Glutamatergic neuron (in vitro differentiated cells): ENCODE results near the gene BCAT1. TPM values are rescaled to one million over a fixed set of nuclear protein-coding genes. Genes with fewer than 3 reads are reported as not detected.

Source experiments
- DNase-seq: peaks from one replicate; pipeline ENCODE4 v3.0.0; 2022
- H3K27ac Mint-ChIP-seq: one replicate; pipeline ENCODE4 v1.8.0; 2020; ENCODE audit warnings: mild to moderate bottlenecking, mixed read lengths, inconsistent platforms; ENCODE audit not compliant: unreplicated experiment
- H3K27me3 Mint-ChIP-seq: one replicate; pipeline ENCODE4 v1.8.0; 2020; ENCODE audit warnings: mild to moderate bottlenecking, moderate library complexity, mixed read lengths, inconsistent platforms; ENCODE audit not compliant: unreplicated experiment
- H3K36me3 Mint-ChIP-seq: one replicate; pipeline ENCODE4 v1.8.0; 2020; ENCODE audit warnings: mild to moderate bottlenecking, mixed read lengths, inconsistent platforms; ENCODE audit not compliant: unreplicated experiment
- H3K4me1 Mint-ChIP-seq: one replicate; pipeline ENCODE4 v1.8.0; 2020; ENCODE audit warnings: mild to moderate bottlenecking, low read depth, mixed read lengths, inconsistent platforms; ENCODE audit not compliant: unreplicated experiment
- H3K4me3 Mint-ChIP-seq: one replicate; pipeline ENCODE4 v1.8.0; 2020; ENCODE audit warnings: mild to moderate bottlenecking, mixed read lengths, inconsistent platforms; ENCODE audit not compliant: unreplicated experiment
- H3K9me3 Mint-ChIP-seq: one replicate; pipeline ENCODE4 v1.8.0; 2020; ENCODE audit warnings: mild to moderate bottlenecking, moderate library complexity, mixed read lengths, inconsistent platforms; ENCODE audit not compliant: unreplicated experiment
- total RNA-seq: library from RNA; stranded (reverse); fragmentation: NEBNext Ultra II Directional; extraction: Animal tissue kit (Norgen Biotek cat#: 25700); gene quantifications from one replicate; pipeline ENCODE4 v1.2.1, GENCODE V29; 2021; ENCODE audit not compliant: unreplicated experiment
- TF ChIP-seq, protein P1 (sequence below): fragments of 200-600 bp; sonication (generic); IDR thresholded peaks from one replicate; pipeline ENCODE4 v1.5.0; 2021; ENCODE audit not compliant: partially characterized antibody, unreplicated experiment

The BCAT1 gene
- total RNA-seq, 1 donor from 2014 or later = 401 TPM

DNA sequence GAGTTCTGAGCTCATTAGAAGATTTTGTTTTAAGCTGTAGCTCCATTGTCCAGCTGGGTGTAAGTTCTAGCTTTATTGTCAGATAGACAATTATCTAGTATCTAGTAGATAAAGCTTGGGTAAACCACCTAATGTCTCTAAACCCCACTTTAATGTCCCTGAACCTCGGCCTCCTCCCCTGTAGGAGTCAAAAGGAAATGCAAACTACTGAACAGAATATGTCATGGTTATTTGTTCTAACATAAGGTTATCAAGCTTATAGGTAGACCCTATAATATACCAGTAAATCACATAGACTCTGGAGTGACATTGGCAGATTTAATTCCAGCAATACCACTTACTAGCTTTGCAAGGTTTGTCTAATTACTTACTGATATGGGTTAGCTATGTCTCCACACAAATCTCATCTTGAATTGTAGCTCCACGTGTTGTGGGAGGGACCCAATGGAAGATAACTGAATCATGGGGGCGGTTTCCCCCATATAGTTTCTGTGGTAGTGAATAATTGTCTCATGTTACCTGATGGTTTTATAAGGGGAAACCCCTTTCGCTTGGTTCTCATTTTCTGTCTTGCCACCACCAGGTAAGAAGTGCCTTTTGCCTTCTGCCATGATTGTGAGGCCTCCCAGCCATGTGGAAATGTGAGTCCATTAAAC, 29.4 kb downstream of the BCAT1 start:
- TF ChIP-seq, protein P1, sequence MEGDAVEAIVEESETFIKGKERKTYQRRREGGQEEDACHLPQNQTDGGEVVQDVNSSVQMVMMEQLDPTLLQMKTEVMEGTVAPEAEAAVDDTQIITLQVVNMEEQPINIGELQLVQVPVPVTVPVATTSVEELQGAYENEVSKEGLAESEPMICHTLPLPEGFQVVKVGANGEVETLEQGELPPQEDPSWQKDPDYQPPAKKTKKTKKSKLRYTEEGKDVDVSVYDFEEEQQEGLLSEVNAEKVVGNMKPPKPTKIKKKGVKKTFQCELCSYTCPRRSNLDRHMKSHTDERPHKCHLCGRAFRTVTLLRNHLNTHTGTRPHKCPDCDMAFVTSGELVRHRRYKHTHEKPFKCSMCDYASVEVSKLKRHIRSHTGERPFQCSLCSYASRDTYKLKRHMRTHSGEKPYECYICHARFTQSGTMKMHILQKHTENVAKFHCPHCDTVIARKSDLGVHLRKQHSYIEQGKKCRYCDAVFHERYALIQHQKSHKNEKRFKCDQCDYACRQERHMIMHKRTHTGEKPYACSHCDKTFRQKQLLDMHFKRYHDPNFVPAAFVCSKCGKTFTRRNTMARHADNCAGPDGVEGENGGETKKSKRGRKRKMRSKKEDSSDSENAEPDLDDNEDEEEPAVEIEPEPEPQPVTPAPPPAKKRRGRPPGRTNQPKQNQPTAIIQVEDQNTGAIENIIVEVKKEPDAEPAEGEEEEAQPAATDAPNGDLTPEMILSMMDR = no peak

DNA sequence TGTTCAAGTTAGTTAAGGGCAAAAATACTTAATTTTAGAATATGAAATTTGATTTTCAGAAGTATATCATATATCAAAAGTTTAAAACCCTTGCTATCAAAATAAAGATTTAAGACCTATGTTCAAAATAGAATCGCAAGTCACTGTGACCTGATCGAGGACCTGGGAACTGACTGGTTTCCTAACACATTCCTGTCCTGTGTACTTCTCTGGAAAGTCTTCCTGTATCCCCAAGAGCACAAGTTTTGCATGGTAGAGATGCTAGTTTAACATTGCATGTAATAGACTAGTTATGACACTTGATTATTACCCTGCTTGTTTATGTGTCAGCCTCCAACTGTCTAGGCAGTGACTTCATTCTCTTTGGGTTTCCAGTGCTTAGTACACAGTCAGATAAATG, 30.3 kb downstream of the BCAT1 start:
- TF ChIP-seq, protein P1 = no peak
- H3K36me3 Mint-ChIP-seq = no peaks in the 10 kb centered on the region
- no peak overlapping the region for H3K27ac Mint-ChIP-seq
- peaks cover 1% of the 10 kb centered on the region for H3K9me3 Mint-ChIP-seq
- DNase-seq = no peak
- no peak overlapping the region for H3K4me3 Mint-ChIP-seq
- H3K4me1 Mint-ChIP-seq = peaks cover 14% of the 10 kb centered on the region
- peaks cover 6% of the 10 kb centered on the region for H3K27me3 Mint-ChIP-seq

More for the DNA sequence above, 29.4 kb downstream of the BCAT1 start:
- H3K9me3 Mint-ChIP-seq = peaks cover 1% of the 10 kb centered on the region
- no peak overlapping the region for H3K4me3 Mint-ChIP-seq
- H3K27ac Mint-ChIP-seq = no peak overlapping the region
- H3K4me1 Mint-ChIP-seq = peaks cover 14% of the 10 kb centered on the region
- H3K36me3 Mint-ChIP-seq = peaks cover under 1% of the 10 kb centered on the region
- peaks cover 6% of the 10 kb centered on the region for H3K27me3 Mint-ChIP-seq
- DNase-seq = no peak

DNA sequence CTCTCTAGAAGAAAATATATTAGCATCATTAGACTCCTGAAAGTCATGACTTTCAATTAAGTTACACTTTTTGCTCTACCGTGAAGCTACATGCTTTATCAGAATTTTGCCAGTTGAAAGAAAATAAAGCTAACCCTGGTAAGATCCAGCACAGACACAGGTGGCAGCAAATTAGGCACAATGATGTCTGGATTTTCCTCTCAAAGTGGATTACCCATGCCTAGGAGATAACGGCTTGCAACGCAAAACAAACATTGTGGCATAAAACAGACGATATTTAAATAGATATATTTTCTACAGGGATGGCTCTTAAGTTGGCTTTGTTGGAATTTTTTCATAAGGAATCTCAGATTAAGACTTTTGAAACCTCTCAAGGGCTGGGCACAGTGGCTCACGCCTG, 33.4 kb downstream of the BCAT1 start:
- no peaks in the 10 kb centered on the region for H3K36me3 Mint-ChIP-seq
- H3K27ac Mint-ChIP-seq = no peak overlapping the region
- H3K9me3 Mint-ChIP-seq = no peaks in the 10 kb centered on the region
- no peak for DNase-seq
- H3K4me1 Mint-ChIP-seq = peaks cover 16% of the 10 kb centered on the region
- H3K27me3 Mint-ChIP-seq = peaks cover 2% of the 10 kb centered on the region
- TF ChIP-seq, protein P1 = no peak
- H3K4me3 Mint-ChIP-seq = no peak overlapping the region

DNA sequence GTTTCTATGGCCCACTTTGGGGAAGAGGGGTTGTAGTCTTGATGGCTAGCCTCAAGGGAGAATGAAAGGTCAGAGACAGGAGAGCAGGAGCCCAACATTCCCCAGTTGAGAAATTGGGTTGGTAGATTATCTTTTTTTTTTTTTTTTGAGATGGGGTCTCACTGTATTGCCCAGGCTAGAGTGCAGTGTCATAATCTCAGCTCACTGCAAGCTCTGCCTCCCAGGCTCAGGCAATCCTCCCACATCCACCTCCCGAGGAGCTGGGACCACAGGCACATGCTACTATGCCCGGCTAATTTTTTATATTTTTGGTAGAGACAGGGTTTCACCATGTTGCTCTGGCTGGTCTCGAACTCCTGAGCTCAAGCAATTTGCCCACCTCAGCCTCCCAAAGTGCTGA, 34.9 kb downstream of the BCAT1 start:
- Mint-ChIP-seq H3K36me3 (no peaks in the 10 kb centered on the region), H3K27me3 (peaks cover 2% of the 10 kb centered on the region), H3K4me3 (no peak overlapping the region), H3K4me1 (peaks cover 16% of the 10 kb centered on the region), H3K9me3 (no peaks in the 10 kb centered on the region), H3K27ac (no peak overlapping the region)
- DNase-seq = no peak
- TF ChIP-seq, protein P1 = no peak

DNA sequence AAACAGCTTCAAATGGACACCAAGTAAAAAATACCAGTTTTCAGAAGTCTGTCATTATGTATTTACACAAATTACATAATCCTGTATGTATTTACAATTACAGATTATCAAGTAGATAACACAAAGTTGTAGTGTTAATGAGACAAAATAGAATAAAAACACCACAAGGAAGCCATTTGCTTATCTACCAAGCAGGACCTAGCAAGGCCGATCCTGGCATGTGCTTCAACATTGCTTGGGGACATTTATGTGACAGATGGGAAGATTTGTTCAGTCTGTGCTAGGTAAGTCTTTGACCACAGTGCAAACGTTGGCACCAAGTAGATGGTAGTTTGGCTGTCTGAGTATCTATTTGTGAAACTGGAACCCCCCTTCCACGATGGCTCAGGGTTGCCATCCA, 35.8 kb downstream of the BCAT1 start:
- Mint-ChIP-seq H3K4me3 (no peak overlapping the region), H3K36me3 (no peaks in the 10 kb centered on the region), H3K9me3 (no peaks in the 10 kb centered on the region), H3K27me3 (peaks cover 2% of the 10 kb centered on the region), H3K27ac (no peak overlapping the region), H3K4me1 (peaks cover 16% of the 10 kb centered on the region)
- TF ChIP-seq, protein P1 = no peak
- DNase-seq = no peak
